ENCODE measurements around the gene SLC25A28. TPM values are rescaled to one million over a fixed set of nuclear protein-coding genes. Genes with fewer than 3 reads are reported as not detected.

Gene SLC25A28
- total RNA-seq, result 11.8 and 17.1 TPM in 2 replicates

DNA sequence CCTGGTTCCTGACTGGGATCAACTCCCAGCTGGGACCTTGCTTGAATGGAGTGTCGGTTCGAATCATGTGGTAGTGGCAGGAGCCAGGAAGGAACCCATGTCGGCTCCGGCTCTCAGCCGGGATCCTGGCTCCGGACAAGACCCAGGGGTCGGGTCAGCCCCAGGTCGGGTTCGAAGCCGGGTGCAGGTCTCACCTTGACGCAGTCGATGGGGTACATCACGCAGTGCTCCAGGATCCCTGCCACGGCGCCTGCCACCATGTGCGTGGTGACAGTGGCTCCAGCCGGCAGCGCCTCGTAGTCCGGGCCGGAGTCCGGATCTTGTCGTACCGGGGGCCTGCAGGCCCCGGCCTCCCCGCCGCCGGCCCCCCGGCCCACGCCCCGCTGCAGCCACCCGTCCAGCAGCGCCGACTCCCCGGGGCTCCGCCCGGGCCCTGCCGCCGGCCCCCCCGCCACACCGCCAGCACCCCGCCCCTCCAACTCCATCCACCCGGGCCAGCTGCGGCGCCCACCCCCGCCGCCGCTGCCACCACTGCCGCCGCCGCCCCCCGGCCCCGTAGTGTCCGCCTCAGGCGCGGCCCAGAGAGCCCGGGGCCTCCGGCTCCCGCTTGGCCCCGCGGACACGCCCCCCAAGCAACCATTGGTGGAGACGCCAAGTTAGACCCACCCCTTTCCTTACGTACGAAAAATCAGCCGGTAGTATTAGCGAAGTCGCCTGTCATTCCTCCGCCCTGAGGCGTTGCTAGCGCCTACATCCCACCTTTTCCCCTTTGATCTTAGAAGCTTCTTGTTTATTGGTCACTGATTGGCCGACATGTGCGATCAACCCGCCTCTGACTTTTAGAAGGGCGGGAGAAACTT lies at the start of gene SLC25A28:
SLC25A28 (minus strand) TSS at position 589 of the 860 bp plus-strand sequence; CDS start at position 485, 104 bp downstream.

GRCh38 chr10:99659031-99659867 lies 39.0 kb upstream of the SLC25A28 start, which contains the start of gene ENTPD7:
ENTPD7 (plus strand) TSS chr10:99659509; CDS start chr10:99659957, 448 bp downstream.

Other genes starting within 250 kb of the SLC25A28 start
- gene GOT1, start 189.8 kb downstream of the SLC25A28 start, total RNA-seq, result 19.5 and 20.4 TPM in 2 replicates
- gene NKX2-3, start 87.5 kb downstream of the SLC25A28 start, total RNA-seq, result under 0.01 TPM in 1 of 2 replicates, not detected in the other
- 8.6 and 21.1 TPM in 2 replicates for gene ENTPD7, start 39.1 kb upstream of the SLC25A28 start, total RNA-seq
- gene COX15, start 111.7 kb upstream of the SLC25A28 start, total RNA-seq, result 26.9 and 37.9 TPM in 2 replicates
- gene CUTC, start 111.8 kb upstream of the SLC25A28 start, total RNA-seq, result 14.4 and 21.4 TPM in 2 replicates
- gene ABCC2, start 162.2 kb upstream of the SLC25A28 start, total RNA-seq, result 0.38 and 0.65 TPM in 2 replicates